H9 (cell line): ENCODE results near the gene VAMP2. TPM values are rescaled to one million over a fixed set of nuclear protein-coding genes. Genes with fewer than 3 reads are reported as not detected.

Experiments
- DNase-seq: peaks from one replicate; pipeline ENCODE4 v3.0.0-alpha.2; 2017
- H2AFZ ChIP-seq: one replicate; pipeline ENCODE4 v1.6.1; 2013; ENCODE audit warnings: mild to moderate bottlenecking, low read length, control low read depth, moderate library complexity
- H2AK5ac ChIP-seq: 2 replicates; pipeline ENCODE4 v1.6.1; 2013; ENCODE audit warnings: low read length, control low read depth, mixed read lengths; ENCODE audit not compliant: insufficient read length
- H2BK120ac ChIP-seq: one replicate; pipeline ENCODE4 v1.6.1; 2013; ENCODE audit warnings: low read depth, mild to moderate bottlenecking, low read length, control low read depth, inconsistent platforms; ENCODE audit not compliant: poor library complexity, severe bottlenecking
- H2BK12ac ChIP-seq: 2 replicates; pipeline ENCODE4 v1.6.1; 2013; ENCODE audit warnings: low read length, control low read depth, mixed read lengths, low read depth; ENCODE audit not compliant: insufficient read length
- H2BK15ac ChIP-seq: 2 replicates; pipeline ENCODE4 v1.6.1; 2013; ENCODE audit warnings: low read depth, low read length, control low read depth
- H2BK20ac ChIP-seq: one replicate; pipeline ENCODE4 v1.6.1; 2013; ENCODE audit warnings: low read depth, mild to moderate bottlenecking, low read length, control low read depth, inconsistent platforms; ENCODE audit not compliant: poor library complexity, severe bottlenecking
- H2BK5ac ChIP-seq: 2 replicates; pipeline ENCODE4 v1.6.1; 2013; ENCODE audit warnings: low read length, control low read depth, mixed read lengths; ENCODE audit not compliant: insufficient read length
- H3K14ac ChIP-seq: 2 replicates; pipeline ENCODE4 v1.6.1; 2013; ENCODE audit warnings: low read length, control low read depth; ENCODE audit not compliant: insufficient read depth
- H3K18ac ChIP-seq: 2 replicates; pipeline ENCODE4 v1.6.1; 2013; ENCODE audit warnings: low read depth, mild to moderate bottlenecking, mixed read lengths, low read length, control low read depth; ENCODE audit not compliant: insufficient read length
- H3K23ac ChIP-seq: 2 replicates; pipeline ENCODE4 v1.6.1; 2013; ENCODE audit warnings: low read length, control low read depth, mixed read lengths, low read depth; ENCODE audit not compliant: insufficient read length
- H3K23me2 ChIP-seq: 2 replicates; pipeline ENCODE4 v1.6.1; 2013; ENCODE audit warnings: low read depth, mild to moderate bottlenecking, mixed read lengths, low read length, control low read depth; ENCODE audit not compliant: insufficient read length, poor library complexity, severe bottlenecking
- H3K27ac ChIP-seq: 2 replicates; pipeline ENCODE4 v1.5.1; 2013; ENCODE audit warnings: low read length, control low read depth, mixed read lengths, low read depth; ENCODE audit not compliant: insufficient read length
- H3K27me3 ChIP-seq: 2 replicates; pipeline ENCODE4 v1.6.1; 2013; ENCODE audit warnings: low read length, control low read depth, inconsistent platforms; ENCODE audit not compliant: insufficient read depth
- H3K4ac ChIP-seq: 2 replicates; pipeline ENCODE4 v1.6.1; 2013; ENCODE audit warnings: low read depth, mild to moderate bottlenecking, control low read depth, inconsistent platforms, low read length, moderate library complexity
- H3K4me1 ChIP-seq: 2 replicates; pipeline ENCODE4 v1.6.1; 2013; ENCODE audit warnings: low read length, control low read depth, inconsistent platforms; ENCODE audit not compliant: insufficient read depth
- H3K4me2 ChIP-seq: 2 replicates; pipeline ENCODE4 v1.6.1; 2013; ENCODE audit warnings: low read length, control low read depth, mixed read lengths; ENCODE audit not compliant: insufficient read length, insufficient read depth
- H3K56ac ChIP-seq: 2 replicates; pipeline ENCODE4 v1.6.1; 2013; ENCODE audit warnings: low read depth, mild to moderate bottlenecking, mixed read lengths, low read length, control low read depth; ENCODE audit not compliant: insufficient read length
- H3K79me1 ChIP-seq: 2 replicates; pipeline ENCODE4 v1.6.1; 2013; ENCODE audit warnings: low read depth, mild to moderate bottlenecking, moderate library complexity, low read length, control low read depth, inconsistent platforms; ENCODE audit not compliant: insufficient read depth, poor library complexity, severe bottlenecking
- H3K79me2 ChIP-seq: 2 replicates; pipeline ENCODE4 v1.6.1; 2013; ENCODE audit warnings: low read length, control low read depth, inconsistent platforms; ENCODE audit not compliant: insufficient read depth
- H3K9ac ChIP-seq: 2 replicates; pipeline ENCODE4 v1.6.1; 2013; ENCODE audit warnings: low read length, control low read depth, mixed read lengths; ENCODE audit not compliant: insufficient read length; ENCODE audit errors: extremely low read depth
- H3K9me3 ChIP-seq: one replicate; pipeline ENCODE4 v1.6.1; 2013; ENCODE audit warnings: low read depth, low read length, inconsistent platforms; ENCODE audit not compliant: control insufficient read depth
- H3T11ph ChIP-seq: one replicate; pipeline ENCODE4 v1.6.1; 2013; ENCODE audit warnings: mild to moderate bottlenecking, low read length, control low read depth, inconsistent platforms
- H4K20me1 ChIP-seq: one replicate; pipeline ENCODE4 v1.6.1; 2013; ENCODE audit not compliant: control insufficient read depth, insufficient read length, insufficient read depth
- H4K5ac ChIP-seq: 2 replicates; pipeline ENCODE4 v1.6.1; 2013; ENCODE audit warnings: low read depth, mild to moderate bottlenecking, mixed read lengths, low read length, control low read depth; ENCODE audit not compliant: insufficient read length
- H4K8ac ChIP-seq: replicated peaks from 2 replicates; pipeline ENCODE4 v1.6.1; 2013; ENCODE audit warnings: low read length, control low read depth, mixed read lengths, low read depth; ENCODE audit not compliant: insufficient read length
- H4K91ac ChIP-seq: 2 replicates; pipeline ENCODE4 v1.6.1; 2013; ENCODE audit warnings: low read depth, mild to moderate bottlenecking, moderate library complexity, mixed read lengths, low read length, control low read depth; ENCODE audit not compliant: insufficient read length
- H3K27ac Mint-ChIP-seq, 3 experiments: 2 replicates in 2 of 3; 3 replicates in 1 of 3; pipeline ENCODE4 v1.8.0; 2020 to 2021; ENCODE audit warnings: mixed read lengths in 3 of 3, mild to moderate bottlenecking in 1 of 3, moderate library complexity in 1 of 3
- H3K27me3 Mint-ChIP-seq: 2 replicates; pipeline ENCODE4 v1.8.0; 2021; ENCODE audit warnings: low read depth, mild to moderate bottlenecking, moderate library complexity, mixed read lengths
- H3K36me3 Mint-ChIP-seq, 3 experiments: 2 replicates in 2 of 3; 3 replicates in 1 of 3; pipeline ENCODE4 v1.8.0; 2020 to 2021; ENCODE audit warnings: low read depth in 3 of 3, mixed read lengths in 3 of 3; ENCODE audit not compliant: insufficient read depth in 1 of 3
- H3K4me1 Mint-ChIP-seq, 2 experiments: 2 replicates each; pipeline ENCODE4 v1.8.0; 2020; ENCODE audit warnings: mixed read lengths in 2 of 2
- H3K4me3 Mint-ChIP-seq, 2 experiments: 2 replicates in 1 of 2; 3 replicates in 1 of 2; pipeline ENCODE4 v1.8.0; 2020 to 2021; ENCODE audit warnings: mild to moderate bottlenecking in 2 of 2, mixed read lengths in 2 of 2, moderate library complexity in 1 of 2
- H3K9me3 Mint-ChIP-seq, 2 experiments: 2 replicates in 1 of 2; 3 replicates in 1 of 2; pipeline ENCODE4 v1.8.0; 2020; ENCODE audit warnings: mild to moderate bottlenecking in 2 of 2, mixed read lengths in 2 of 2, moderate library complexity in 1 of 2
- WGBS: extraction: QIAGEN DNeasy Blood & Tissue Kit; methylation state at CpG from one replicate; pipeline ENCODE4 v1.1.7; 2013; ENCODE audit warnings: missing lambda C conversion rate, low lambda C conversion rate, mixed read lengths; ENCODE audit not compliant: insufficient read length; ENCODE audit errors: extremely low coverage; 5-methylcytosine and 5-hydroxymethylcytosine counted together
- total RNA-seq: library from RNA; stranded (reverse); gene quantifications from 2 replicates; pipeline ENCODE4 v1.2.1, GENCODE V29; 2021
- TF ChIP-seq, protein P1 (sequence below): fragments of 200-600 bp; sonication (generic); conservative IDR thresholded peaks from 3 replicates; pipeline ENCODE4 v1.8.0; 2021; ENCODE audit warnings: antibody characterized with exemption, mild to moderate bottlenecking

Gene VAMP2
- total RNA-seq, 1 experiment from 2014 or later, result 22.8 TPM

DNA sequence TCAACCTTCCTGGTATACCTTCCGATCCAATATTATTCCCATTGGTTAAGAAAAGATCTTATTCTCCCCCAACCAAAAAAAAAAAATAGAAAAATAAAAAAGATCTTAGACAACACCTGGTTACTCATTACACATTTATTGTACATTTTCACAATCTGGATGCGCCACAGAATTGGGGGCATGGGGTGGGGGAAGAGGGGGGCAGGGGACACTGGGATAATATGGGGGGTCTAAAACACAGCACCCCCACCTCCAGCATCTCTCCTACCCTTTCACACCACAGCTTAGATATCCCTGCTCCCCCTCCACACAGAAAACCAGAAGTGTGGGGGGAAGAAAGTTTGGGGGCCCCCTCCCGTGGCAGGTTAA lies 3.7 kb downstream of the VAMP2 start:
- Histone ChIP-seq H3K23ac (no peak overlapping the region), H2BK20ac (no peak overlapping the region), H3K56ac (no peak overlapping the region), H3K9me3 (no peaks in the 10 kb centered on the region), H4K8ac (no peak overlapping the region), H2BK12ac (no peak overlapping the region), H2AFZ (no peak overlapping the region), H4K91ac (no peak overlapping the region), H3K18ac (no peak overlapping the region), H3K27me3 (no peaks in the 10 kb centered on the region), H2BK5ac (no peak overlapping the region), H3K9ac (no peak overlapping the region), H3K14ac (no peak overlapping the region), H3K4me2 (no peak overlapping the region), H3K79me1 (no peaks in the 10 kb centered on the region), H3K79me2 (no peaks in the 10 kb centered on the region), H2BK120ac (no peak overlapping the region), H2AK5ac (no peak overlapping the region), H3K27ac (no peak overlapping the region), H3K4me1 (peaks cover 3% of the 10 kb centered on the region; the same call in 1 of the 2 replicates), H3K4ac (no peak overlapping the region), H4K20me1 (no peaks in the 10 kb centered on the region), H3K23me2 (peaks cover 19% of the 10 kb centered on the region), H3T11ph (no peak overlapping the region), H2BK15ac (no peak overlapping the region), H4K5ac (no peak overlapping the region)
- H3K27me3 Mint-ChIP-seq, result peaks cover 2% of the 10 kb centered on the region
- WGBS, result no CpG with 5 or more reads among the region's 3 CpGs
- DNase-seq, result no peak
- H3K9me3 Mint-ChIP-seq, result no peaks in the 10 kb centered on the region
- no peak overlapping the region for H3K27ac Mint-ChIP-seq
- H3K36me3 Mint-ChIP-seq, result peaks cover 10 to 26% (median 22%) of the 10 kb centered on the region in 3 experiments
- H3K4me3 Mint-ChIP-seq, result peak overlapping the region in 1 of 2 experiments; percentile 50; a peak in 1 of 5 replicates
- H3K4me1 Mint-ChIP-seq, result peaks cover 25 to 31% of the 10 kb centered on the region in 2 experiments
- TF ChIP-seq, protein P1, sequence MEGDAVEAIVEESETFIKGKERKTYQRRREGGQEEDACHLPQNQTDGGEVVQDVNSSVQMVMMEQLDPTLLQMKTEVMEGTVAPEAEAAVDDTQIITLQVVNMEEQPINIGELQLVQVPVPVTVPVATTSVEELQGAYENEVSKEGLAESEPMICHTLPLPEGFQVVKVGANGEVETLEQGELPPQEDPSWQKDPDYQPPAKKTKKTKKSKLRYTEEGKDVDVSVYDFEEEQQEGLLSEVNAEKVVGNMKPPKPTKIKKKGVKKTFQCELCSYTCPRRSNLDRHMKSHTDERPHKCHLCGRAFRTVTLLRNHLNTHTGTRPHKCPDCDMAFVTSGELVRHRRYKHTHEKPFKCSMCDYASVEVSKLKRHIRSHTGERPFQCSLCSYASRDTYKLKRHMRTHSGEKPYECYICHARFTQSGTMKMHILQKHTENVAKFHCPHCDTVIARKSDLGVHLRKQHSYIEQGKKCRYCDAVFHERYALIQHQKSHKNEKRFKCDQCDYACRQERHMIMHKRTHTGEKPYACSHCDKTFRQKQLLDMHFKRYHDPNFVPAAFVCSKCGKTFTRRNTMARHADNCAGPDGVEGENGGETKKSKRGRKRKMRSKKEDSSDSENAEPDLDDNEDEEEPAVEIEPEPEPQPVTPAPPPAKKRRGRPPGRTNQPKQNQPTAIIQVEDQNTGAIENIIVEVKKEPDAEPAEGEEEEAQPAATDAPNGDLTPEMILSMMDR, result no peak; the same call in 2 of the 3 replicates
